DND-41 (cell line): ENCODE results near the gene WDR31.

Experiments used
- EZH2 ChIP-seq: IDR thresholded peaks from 3 replicates; pipeline ENCODE4 v1.6.1; 2012; ENCODE audit warnings: borderline replicate concordance, low read depth, mild to moderate bottlenecking, moderate library complexity, low read length, inconsistent platforms; ENCODE audit not compliant: severe bottlenecking
- TF ChIP-seq, protein P1 (sequence below): IDR thresholded peaks from 2 replicates; pipeline ENCODE4 v1.5.1; 2012; ENCODE audit warnings: borderline replicate concordance, low read length, moderate library complexity, mild to moderate bottlenecking; ENCODE audit not compliant: poor library complexity, severe bottlenecking; ENCODE audit errors: extremely low read depth

DNA sequence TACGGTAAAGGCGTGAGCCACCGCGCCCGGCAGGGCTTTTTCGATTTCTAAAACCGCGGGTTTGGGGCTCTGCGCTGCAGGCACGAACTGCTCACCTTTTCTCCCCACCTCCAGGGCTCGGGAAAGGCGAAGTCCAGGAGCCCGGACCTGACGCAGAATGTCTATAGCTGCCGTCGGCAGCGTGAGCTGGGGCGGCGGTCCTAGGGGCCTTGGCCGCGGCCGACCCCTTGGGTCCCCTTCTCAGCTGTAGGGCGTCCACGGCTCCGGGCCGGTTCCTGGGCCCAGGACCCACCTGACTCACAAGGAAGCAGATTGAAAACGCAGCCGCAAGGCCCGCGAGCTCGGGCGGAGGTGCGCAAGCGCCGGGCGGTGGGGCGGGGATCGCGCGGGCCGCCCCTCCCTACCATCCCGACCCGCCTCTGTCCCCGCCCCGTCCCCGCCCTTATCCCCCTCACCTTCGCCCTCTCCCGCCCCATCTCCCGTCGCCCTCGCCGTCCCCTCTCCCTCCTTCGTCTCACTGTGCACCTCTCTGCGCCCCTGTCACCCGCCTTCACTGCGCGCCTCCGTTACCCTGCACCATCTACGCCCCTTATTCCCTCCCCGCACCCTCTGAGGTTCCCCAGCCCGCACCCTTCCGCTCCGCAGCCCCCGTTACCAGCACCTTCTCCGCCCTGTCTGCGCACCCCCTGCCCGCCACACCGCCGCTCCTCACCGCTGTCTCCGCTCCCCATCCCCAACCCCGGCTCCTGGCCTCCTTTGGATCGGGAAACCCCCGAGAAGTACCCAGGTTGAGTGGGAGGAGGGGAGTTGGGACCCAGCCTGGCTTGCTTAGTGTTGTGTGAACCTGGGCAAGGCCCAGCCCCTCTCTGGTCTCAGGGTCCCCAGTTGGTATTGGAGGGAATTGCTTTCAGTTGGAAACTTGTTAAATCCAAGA, 36.8 kb upstream of the WDR31 start, which contains the start of gene HDHD3:
- TF ChIP-seq, protein P1, sequence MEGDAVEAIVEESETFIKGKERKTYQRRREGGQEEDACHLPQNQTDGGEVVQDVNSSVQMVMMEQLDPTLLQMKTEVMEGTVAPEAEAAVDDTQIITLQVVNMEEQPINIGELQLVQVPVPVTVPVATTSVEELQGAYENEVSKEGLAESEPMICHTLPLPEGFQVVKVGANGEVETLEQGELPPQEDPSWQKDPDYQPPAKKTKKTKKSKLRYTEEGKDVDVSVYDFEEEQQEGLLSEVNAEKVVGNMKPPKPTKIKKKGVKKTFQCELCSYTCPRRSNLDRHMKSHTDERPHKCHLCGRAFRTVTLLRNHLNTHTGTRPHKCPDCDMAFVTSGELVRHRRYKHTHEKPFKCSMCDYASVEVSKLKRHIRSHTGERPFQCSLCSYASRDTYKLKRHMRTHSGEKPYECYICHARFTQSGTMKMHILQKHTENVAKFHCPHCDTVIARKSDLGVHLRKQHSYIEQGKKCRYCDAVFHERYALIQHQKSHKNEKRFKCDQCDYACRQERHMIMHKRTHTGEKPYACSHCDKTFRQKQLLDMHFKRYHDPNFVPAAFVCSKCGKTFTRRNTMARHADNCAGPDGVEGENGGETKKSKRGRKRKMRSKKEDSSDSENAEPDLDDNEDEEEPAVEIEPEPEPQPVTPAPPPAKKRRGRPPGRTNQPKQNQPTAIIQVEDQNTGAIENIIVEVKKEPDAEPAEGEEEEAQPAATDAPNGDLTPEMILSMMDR = no peak
- no peak for TF ChIP-seq EZH2
